Progenitor cell of endocrine pancreas (in vitro differentiated cells): ENCODE data around the gene POTEE. TPM values are rescaled to one million over a fixed set of nuclear protein-coding genes. Genes with fewer than 3 reads are reported as not detected.
"Not testable (repeated sequence)": the region's sequence is repeated elsewhere in the genome, so short reads cannot be mapped to it uniquely, and the experiment has no call there.

ENCODE experiments used
- DNase-seq: peaks from one replicate; pipeline ENCODE4 v3.0.0; 2021; ENCODE audit warnings: low spot score; ENCODE audit not compliant: unreplicated experiment
- H3K27ac Mint-ChIP-seq: 2 replicates; pipeline ENCODE4 v1.8.0; 2021; ENCODE audit warnings: mild to moderate bottlenecking, moderate library complexity, mixed read lengths
- H3K27me3 Mint-ChIP-seq: 2 replicates; pipeline ENCODE4 v1.8.0; 2021; ENCODE audit warnings: mixed read lengths
- H3K36me3 Mint-ChIP-seq: 2 replicates; pipeline ENCODE4 v1.8.0; 2022; ENCODE audit warnings: mixed read lengths; ENCODE audit not compliant: insufficient read depth
- H3K4me1 Mint-ChIP-seq: 2 replicates; pipeline ENCODE4 v1.8.0; 2021; ENCODE audit warnings: low read depth, mixed read lengths
- H3K4me3 Mint-ChIP-seq: 2 replicates; pipeline ENCODE4 v1.8.0; 2021; ENCODE audit warnings: low read depth, mild to moderate bottlenecking, moderate library complexity, mixed read lengths
- H3K9me3 Mint-ChIP-seq: 2 replicates; pipeline ENCODE4 v1.8.0; 2021; ENCODE audit warnings: low read depth, mixed read lengths
- total RNA-seq: library from RNA; stranded (reverse); gene quantifications from 2 replicates; pipeline ENCODE4 v1.2.1, GENCODE V29; 2021

The POTEE gene
- total RNA-seq, 1 donor from 2014 or later = 4.7 TPM

DNA sequence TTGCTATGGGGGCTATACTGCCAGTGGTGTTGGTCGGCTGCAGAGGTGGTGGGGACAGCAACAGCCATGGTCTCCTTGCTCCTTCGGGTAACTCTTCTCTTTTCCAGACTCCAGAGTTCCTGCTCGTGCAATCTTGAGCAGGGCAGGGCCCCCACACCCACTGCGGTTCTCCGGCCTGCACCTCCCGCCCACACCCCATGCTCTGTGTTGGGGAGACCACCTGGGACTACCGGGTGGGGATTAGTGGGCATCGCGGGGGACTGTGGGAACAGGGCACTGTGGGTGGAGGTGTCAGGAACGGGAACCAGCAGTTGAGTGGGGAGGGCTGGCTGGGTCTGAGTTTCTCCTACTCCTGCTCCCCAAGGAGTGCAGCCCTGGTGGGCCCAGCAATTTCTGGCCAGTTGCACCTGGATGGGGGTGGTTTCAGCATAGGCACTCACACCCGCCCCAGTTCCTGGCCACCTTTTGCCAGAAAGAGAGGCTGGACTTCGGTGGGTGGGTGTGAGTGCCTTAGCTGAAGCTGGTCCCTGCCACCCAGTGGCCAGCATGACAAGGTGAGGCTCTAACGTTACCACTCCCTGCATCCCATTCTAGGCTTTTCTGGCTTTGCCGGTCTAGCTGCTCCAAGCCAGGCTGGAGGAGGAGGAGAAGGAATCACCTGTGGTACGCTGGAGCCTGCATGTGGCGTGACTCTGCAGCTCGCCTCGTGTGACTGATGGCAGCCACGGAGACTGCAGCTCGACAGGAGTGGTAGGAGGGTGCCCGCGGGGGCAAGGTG is 1.3 kb downstream of the POTEE start:
- not testable (repeated sequence) for H3K36me3 Mint-ChIP-seq, H3K4me1 Mint-ChIP-seq, H3K9me3 Mint-ChIP-seq, H3K27me3 Mint-ChIP-seq, DNase-seq, H3K27ac Mint-ChIP-seq, H3K4me3 Mint-ChIP-seq

DNA sequence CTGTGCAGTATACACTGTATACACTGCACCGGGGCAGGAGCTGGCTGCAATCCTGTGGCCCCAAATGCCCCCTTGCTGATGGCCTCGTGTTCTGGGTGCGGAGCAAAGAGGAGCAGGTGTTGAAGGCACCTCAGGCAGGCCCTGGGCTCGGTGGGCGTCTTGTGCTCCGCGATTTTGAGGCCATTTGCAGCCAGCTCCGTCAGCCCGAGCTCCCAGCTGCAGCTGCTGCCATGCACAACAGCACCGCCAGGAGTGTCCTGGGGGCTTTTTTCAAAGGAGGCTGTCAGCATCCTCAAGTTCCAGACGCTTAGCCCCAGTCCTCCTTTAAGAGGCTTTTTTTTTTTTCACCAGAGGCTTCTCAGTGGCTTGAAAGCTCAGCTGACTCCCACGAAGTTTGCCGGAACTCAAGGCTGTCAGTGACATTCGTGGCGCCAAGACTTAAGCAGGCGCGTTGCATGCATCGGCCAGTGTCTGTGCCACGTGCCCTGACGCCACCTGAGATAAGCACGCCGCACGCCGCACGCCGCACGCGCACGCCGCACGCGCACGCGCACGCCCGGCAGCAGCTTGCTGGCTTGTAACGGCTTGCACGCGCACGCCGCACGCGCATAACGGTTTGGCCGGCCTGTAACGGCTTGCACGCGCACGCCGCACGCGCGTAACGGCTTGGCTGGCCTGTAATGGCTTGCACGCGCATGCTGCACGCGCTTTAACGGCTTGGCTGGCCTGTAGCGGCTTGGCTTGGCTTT is 8.1 kb downstream of the POTEE start:
- DNase-seq, H3K9me3 Mint-ChIP-seq, H3K4me3 Mint-ChIP-seq, H3K36me3 Mint-ChIP-seq, H3K4me1 Mint-ChIP-seq, H3K27me3 Mint-ChIP-seq, H3K27ac Mint-ChIP-seq: not testable (repeated sequence)

DNA sequence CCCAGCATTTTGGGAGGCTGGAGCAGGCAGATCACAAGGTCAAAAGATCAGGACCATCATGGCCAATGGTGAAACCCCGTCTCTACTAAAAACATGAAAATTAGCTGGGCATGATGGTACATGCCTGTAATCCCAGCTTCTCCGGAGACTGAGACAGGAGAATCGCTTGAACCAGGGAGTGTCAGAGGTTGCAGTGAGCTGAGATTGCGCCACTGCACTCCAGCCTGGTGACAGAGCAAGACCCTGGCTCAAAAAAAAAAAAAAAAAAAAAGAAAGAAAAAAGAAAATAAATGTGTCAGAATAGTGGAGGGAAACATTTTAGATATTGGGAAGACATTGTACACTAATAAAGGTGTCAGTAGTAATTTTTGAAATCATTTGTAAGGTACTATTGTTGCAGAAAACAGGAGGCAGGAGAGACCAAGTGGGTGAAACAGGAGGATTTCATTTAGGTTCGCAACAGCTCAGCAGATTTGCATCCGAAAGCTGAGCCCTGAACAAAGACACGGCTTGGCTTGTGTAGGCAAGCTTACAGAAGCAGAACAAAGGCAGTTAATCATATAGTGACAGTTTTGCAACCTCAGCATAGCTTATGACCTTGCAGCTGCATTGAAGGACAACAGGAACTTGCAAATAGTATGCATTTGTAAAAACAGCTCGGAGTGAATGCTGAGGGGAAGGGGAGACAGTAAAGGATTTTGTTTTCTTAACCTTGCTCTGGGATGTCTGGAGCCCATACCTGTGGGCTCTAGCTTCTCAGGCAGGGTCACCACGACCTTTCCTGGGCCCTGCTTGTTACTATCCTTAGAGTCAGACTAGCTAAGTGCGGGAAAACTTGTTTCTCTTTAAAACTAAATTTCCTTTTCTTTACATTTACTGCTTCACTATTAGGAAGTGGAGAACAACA is 26.5 kb downstream of the POTEE start:
- H3K9me3 Mint-ChIP-seq, H3K36me3 Mint-ChIP-seq, H3K4me1 Mint-ChIP-seq, H3K27me3 Mint-ChIP-seq, H3K4me3 Mint-ChIP-seq: not testable (repeated sequence)
- peak overlapping the region; percentile 91 for H3K27ac Mint-ChIP-seq
- DNase-seq = peak; percentile 8

Other genes starting within 250 kb of the POTEE start
- gene FAM168B, start 116.1 kb upstream of the POTEE start, total RNA-seq = 106 and 111 TPM in 2 replicates
- 38.8 and 40.9 TPM in 2 replicates for gene PLEKHB2, start 104.2 kb upstream of the POTEE start, total RNA-seq
- 0.31 and 0.67 TPM in 2 replicates for gene RAB6D, start 154.6 kb downstream of the POTEE start, total RNA-seq